Measurements from ENCODE around the gene CDC73. TPM values are rescaled to one million over a fixed set of nuclear protein-coding genes. Genes with fewer than 3 reads are reported as not detected.

CDC73 gene
- polyA plus RNA-seq, 1 donor (not counting 4 experiments of a cell fraction or from before 2014, with no cell fraction given) = 45.3 TPM

DNA sequence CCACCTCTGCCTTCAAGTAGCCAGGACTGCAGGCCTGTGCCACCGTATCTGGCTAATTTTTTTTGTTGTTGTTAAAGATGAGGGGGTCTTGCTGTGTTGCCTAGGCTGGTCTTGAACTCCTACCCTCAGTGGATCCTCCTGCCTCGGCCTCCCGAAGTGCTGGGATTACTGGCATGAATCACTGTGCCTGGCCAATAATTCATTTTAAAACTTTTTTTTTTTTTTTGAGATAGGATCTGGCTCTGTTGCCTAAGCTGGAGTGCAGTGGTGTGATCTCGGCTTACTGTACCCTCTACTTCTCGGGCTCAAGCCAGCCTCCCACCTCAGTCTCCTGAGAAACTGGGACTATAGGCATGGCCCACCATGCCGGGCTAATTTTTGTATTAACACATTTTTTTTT lies 3.5 kb downstream of the CDC73 start:
- Histone ChIP-seq H3K4me1 (ENCODE audit: control insufficient read depth, extremely low read depth, insufficient read depth, low read length) (peaks cover 13% of the 10 kb centered on the region), H3K4me3 (ENCODE audit: control insufficient read depth in 2 of 3, extremely low read depth in 1 of 3, insufficient read depth in 2 of 3, low read depth in 1 of 3, low read length in 3 of 3) (no peak overlapping the region), H3K27ac (ENCODE audit: control insufficient read depth, insufficient read depth, low read length) (no peak overlapping the region), H3K27me3 (ENCODE audit: control insufficient read depth, extremely low read depth, insufficient read depth, low read length) (no peaks in the 10 kb centered on the region), H3K9me1 (ENCODE audit: control insufficient read depth, extremely low read depth, insufficient read depth, low read length) (no peaks in the 10 kb centered on the region), H2AFZ (ENCODE audit: control insufficient read depth, low read length) (no peak overlapping the region), H3K9me3 (ENCODE audit: control insufficient read depth, low read depth, low read length) (no peaks in the 10 kb centered on the region), H3K36me3 (ENCODE audit: control insufficient read depth in 2 of 2, extremely low read depth in 1 of 2, insufficient read depth in 2 of 2, low read length in 2 of 2) (peaks cover 0 to 14% of the 10 kb centered on the region in 2 experiments), H3K9ac (ENCODE audit: control insufficient read depth, extremely low read depth, insufficient read depth, low read length) (no peak overlapping the region), H3K79me2 (ENCODE audit: control insufficient read depth, insufficient read depth, low read length) (peaks cover 71% of the 10 kb centered on the region), H4K20me1 (ENCODE audit: control insufficient read depth, extremely low read depth, insufficient read depth, low read length) (no peaks in the 10 kb centered on the region), H3K4me2 (ENCODE audit: control insufficient read depth, extremely low read depth, insufficient read depth, low read depth, low read length) (no peak overlapping the region)
- FAIRE-seq = no peak
- no peak for DNase-seq (ENCODE audit: low read depth, low spot score)
- dilution Hi-C loops (cut with MboI; ENCODE audit: extremely low pct_ligation_motif_present, low sequenced_read_pairs) = no loop called here
- TF ChIP-seq, protein P1, sequence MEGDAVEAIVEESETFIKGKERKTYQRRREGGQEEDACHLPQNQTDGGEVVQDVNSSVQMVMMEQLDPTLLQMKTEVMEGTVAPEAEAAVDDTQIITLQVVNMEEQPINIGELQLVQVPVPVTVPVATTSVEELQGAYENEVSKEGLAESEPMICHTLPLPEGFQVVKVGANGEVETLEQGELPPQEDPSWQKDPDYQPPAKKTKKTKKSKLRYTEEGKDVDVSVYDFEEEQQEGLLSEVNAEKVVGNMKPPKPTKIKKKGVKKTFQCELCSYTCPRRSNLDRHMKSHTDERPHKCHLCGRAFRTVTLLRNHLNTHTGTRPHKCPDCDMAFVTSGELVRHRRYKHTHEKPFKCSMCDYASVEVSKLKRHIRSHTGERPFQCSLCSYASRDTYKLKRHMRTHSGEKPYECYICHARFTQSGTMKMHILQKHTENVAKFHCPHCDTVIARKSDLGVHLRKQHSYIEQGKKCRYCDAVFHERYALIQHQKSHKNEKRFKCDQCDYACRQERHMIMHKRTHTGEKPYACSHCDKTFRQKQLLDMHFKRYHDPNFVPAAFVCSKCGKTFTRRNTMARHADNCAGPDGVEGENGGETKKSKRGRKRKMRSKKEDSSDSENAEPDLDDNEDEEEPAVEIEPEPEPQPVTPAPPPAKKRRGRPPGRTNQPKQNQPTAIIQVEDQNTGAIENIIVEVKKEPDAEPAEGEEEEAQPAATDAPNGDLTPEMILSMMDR (optimal IDR thresholded peaks at IDR 0.05 in 1 of 3, IDR thresholded peaks at IDR 0.05 in 1 of 3, conservative IDR thresholded peaks at IDR 0.05 in 1 of 3; ENCODE audit: extremely low read depth in 1 of 3, insufficient read depth in 2 of 3, low read length in 3 of 3) = no peak
- TF ChIP-seq EZH2 (IDR thresholded peaks at IDR 0.05; ENCODE audit: low read length) = no peak

DNA sequence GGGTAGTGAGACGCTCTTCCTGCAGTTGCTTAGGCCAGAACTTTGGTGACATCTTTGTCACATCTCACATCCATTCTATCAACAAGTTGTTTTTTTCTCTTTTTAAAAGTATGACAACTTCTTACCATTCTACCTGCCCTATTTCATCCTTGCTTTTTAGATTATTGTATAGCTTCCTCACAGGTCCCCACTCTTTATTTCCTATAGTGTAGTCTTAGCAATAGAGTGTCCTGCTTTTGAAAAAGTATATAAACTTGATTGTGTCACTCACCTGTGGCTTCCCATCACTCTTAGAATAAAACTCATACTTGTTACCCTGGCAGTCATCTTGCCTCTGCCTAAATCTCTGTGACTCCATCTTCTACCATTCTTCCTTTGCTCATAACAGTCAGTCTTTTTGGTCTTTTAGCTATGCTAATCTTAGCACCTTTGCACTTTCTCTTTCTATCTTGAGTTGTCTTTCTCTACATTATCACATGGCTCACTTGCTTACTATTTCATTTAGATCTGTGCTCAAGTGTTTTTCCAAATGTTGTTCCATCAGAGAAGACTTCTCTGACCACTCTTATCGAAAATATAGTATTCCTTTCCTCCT lies 9.5 kb downstream of the CDC73 start:
- Histone ChIP-seq H3K4me2 (ENCODE audit: control insufficient read depth, extremely low read depth, insufficient read depth, low read depth, low read length) (no peak overlapping the region), H3K9me1 (ENCODE audit: control insufficient read depth, extremely low read depth, insufficient read depth, low read length) (no peaks in the 10 kb centered on the region), H3K27ac (ENCODE audit: control insufficient read depth, insufficient read depth, low read length) (no peak overlapping the region), H3K4me3 (ENCODE audit: control insufficient read depth in 2 of 3, extremely low read depth in 1 of 3, insufficient read depth in 2 of 3, low read depth in 1 of 3, low read length in 3 of 3) (no peak overlapping the region), H4K20me1 (ENCODE audit: control insufficient read depth, extremely low read depth, insufficient read depth, low read length) (no peaks in the 10 kb centered on the region), H2AFZ (ENCODE audit: control insufficient read depth, low read length) (no peak overlapping the region), H3K9ac (ENCODE audit: control insufficient read depth, extremely low read depth, insufficient read depth, low read length) (no peak overlapping the region), H3K27me3 (ENCODE audit: control insufficient read depth, extremely low read depth, insufficient read depth, low read length) (no peaks in the 10 kb centered on the region), H3K36me3 (ENCODE audit: control insufficient read depth in 2 of 2, extremely low read depth in 1 of 2, insufficient read depth in 2 of 2, low read length in 2 of 2) (peaks cover 8 to 31% of the 10 kb centered on the region in 2 experiments), H3K4me1 (ENCODE audit: control insufficient read depth, extremely low read depth, insufficient read depth, low read length) (no peaks in the 10 kb centered on the region), H3K9me3 (ENCODE audit: control insufficient read depth, low read depth, low read length) (no peaks in the 10 kb centered on the region), H3K79me2 (ENCODE audit: control insufficient read depth, insufficient read depth, low read length) (peaks cover 58% of the 10 kb centered on the region)
- dilution Hi-C loops (cut with MboI; ENCODE audit: extremely low pct_ligation_motif_present, low sequenced_read_pairs) = no loop called here
- FAIRE-seq = no peak
- DNase-seq (ENCODE audit: low read depth, low spot score) = no peak
- TF ChIP-seq, protein P1 (optimal IDR thresholded peaks at IDR 0.05 in 1 of 3, IDR thresholded peaks at IDR 0.05 in 1 of 3, conservative IDR thresholded peaks at IDR 0.05 in 1 of 3; ENCODE audit: extremely low read depth in 1 of 3, insufficient read depth in 2 of 3, low read length in 3 of 3) = no peak
- TF ChIP-seq EZH2 (IDR thresholded peaks at IDR 0.05; ENCODE audit: low read length) = no peak

All from keratinocyte (primary cell).